HG03469 (cell line): ENCODE results near the gene OSM.

Source experiments
- ATAC-seq: cut with Tn5 transposase; IDR thresholded peaks from one replicate; pipeline ENCODE4 v1.9.1; 2021; ENCODE audit warnings: mild to moderate bottlenecking, moderate library complexity, moderate number of reproducible peaks; ENCODE audit not compliant: unreplicated experiment

Gene OSM

GRCh38 chr22:30266445-30267381 lies at the start of gene OSM:
Gene OSM (minus strand): TSS chr22:30266851. CDS start chr22:30266799, 52 bp downstream.
- no peak for ATAC-seq

DNA sequence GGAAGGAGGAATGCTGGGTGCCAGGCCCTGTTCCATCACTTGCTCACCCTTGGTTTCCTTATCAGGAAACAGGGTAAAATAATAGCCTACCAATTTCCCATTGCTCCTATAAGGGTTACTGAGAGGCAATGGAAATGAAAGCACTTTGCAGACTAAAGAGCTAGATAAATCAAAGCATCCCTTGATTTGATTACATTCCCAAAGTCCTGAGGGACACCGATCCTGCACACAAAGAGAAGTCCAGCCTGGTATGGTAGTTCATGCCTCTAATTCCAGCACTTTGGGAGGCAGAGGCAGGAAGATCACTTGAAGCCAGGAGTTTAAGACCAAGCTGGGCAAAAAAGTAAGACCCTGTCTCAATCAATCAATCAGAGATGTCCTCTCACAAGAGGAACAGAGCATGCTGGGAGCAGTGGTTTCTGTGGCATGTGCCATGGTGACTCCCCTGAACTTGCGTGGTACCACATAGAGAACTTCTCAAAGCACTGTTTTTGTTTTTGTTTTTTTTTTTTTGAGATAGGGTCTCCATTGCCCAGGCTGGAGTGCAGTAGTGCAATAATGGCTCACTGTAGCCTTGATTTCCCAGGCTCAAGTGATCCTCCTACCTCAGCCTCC lies 49.4 kb upstream of the OSM start:
- ATAC-seq, result no peak

GRCh38 chr22:30314915-30315314 lies 48.3 kb upstream of the OSM start:
- no peak for ATAC-seq

DNA sequence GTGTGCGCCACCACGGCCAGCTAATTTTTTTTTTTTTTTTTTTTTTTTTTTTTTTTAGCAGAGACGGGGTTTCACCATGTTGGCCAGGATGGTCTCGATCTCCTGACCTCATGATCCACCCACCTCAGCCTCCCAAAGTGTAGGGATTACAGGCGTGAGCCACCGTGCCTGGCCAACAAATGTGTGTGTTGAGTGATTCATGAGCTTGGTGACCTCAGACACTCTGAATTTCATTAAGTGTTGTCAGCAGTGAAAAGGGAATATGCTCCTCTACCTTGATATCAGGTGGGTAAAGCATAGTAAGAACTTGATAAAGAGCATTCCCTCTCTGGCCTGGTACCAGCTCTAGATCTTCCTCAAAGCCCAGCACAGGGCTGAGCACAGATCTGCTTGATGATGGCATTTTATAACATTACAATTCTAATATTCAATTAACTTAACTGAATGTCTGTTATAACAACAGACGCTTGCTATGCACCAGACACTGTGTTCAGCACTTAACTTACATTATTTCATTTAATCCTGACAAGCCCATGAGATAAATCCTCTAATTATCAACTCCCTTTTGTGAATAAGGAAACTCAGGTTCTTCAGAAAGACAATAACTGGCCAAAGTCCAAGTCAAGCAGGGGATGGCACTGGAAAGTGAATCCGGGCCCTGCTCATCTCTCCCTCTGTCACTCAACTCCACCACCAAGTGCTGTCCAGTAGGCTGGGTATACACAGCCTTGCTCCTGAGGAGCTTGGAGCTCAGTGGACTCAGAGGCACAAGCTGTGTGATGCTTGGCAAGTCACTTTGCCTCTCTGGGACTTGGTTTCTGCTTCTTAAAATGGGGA lies 47.1 kb upstream of the OSM start:
- ATAC-seq, result no peak

DNA sequence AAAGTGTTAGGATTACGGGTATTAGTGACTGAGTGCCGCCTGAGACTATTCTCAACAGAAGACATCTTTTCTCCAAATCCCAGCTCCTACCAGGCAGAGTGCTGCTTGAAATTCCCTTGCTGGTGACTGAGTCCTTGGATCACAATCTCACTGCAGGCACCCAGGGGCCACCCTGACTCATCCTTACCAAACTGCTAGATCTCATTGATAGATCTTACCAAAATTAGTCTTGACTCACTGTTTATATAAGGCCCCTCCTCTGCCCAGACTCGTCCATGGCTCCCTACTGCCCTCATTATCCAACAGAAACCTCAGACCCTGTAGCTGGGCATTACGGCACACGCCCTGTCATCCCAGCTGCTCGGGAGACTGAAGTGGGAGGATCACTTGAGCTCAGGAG lies 45.4 kb upstream of the OSM start:
- ATAC-seq, result no peak

GRCh38 chr22:30310881-30311771 lies 44.5 kb upstream of the OSM start:
- no peak for ATAC-seq

DNA sequence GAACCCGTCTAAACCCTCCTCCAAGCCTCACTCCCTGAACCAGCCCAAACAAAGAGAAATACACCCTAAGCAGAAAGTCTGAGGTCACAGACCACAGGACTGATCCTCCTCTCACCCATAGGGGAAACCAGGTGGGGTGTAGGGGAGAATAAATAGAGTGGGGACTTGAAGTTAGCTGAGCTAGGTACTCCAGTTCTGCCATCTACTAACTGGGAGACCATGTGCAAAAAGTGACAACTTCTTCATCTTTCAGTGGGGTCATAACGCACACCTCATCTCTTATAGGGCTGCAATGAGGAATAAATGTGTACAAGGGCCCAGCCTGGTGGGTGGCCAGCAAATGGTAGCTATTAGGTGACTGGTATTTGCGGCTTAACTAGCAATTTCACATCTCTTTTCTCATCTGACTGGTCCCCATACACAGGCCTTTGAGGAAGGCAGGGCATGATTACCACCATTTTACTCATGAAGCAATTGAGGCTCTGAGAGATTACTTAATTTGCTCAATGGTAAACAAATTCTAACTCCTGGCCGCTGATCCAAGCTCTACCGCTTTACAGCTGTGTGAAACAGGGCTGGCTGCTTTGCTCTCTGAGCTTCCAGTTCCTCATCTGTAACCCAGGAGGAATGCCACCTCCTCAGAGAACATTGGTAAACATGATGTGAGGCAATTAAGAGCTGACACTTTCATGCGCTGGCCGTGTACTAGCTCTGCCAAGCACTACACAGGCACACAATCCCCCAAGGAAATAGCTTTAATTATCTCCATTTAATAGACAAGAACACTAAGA lies 43.5 kb upstream of the OSM start:
- no peak for ATAC-seq

- ATAC-seq, result no peak
Measured at GRCh38 chr22:30308518-30309230, 42.0 kb upstream of the OSM start.

DNA sequence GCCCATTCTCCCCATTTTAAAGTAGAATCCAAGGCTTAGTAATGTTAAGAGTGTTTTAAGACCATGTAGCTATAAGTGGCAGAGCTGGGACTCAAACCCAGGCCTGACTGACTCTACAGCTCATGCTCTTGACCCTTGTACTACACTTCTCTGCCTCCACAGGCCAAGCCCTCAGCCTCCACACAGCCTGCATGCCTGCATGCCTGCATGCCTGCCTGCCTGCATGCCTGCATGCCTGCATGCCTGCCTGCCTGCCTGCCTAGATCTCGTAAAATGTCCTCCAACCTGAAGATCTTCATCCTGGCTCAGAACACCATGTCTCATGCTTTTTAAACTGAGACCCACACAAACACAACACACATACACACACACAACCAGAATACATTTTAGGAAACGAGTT lies 41.4 kb upstream of the OSM start:
- ATAC-seq, result no peak

- ATAC-seq, result no peak
Measured at GRCh38 chr22:30307041-30307574, 40.5 kb upstream of the OSM start.

- no peak for ATAC-seq
Measured at GRCh38 chr22:30306627-30307011, 40.0 kb upstream of the OSM start.

DNA sequence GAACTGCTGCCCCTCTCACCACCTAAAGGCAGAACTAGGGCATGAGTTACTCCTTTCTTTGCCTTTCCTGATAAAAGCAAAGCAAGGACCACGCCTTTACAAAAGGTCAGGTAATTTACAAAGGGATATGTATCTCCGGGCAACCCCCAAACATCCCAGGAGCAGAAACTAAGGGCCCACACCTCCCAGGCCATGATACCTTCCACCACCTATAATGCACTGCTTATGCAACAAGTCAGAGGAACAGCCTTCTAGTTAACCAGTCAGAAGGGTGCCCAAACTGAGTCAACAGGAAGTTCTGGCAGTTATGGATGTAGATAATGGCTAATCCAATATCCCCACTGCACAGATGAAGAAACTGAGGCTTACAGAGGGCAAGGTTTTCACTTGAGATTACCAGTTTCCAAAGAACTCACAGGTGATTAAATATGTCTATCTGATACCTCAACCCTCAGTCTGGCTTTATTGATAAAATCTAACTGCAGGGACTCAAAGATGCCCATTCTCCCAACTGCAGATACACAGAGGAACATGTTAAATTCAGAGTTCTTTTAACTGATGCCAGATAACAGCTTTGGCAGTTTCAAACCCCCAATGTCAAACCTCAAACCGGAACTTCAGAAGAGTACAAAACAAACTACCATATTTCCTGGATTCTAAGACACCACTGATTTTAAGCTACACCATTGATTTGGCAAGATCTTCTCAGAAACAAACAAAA lies 39.4 kb upstream of the OSM start:
- no peak for ATAC-seq

DNA sequence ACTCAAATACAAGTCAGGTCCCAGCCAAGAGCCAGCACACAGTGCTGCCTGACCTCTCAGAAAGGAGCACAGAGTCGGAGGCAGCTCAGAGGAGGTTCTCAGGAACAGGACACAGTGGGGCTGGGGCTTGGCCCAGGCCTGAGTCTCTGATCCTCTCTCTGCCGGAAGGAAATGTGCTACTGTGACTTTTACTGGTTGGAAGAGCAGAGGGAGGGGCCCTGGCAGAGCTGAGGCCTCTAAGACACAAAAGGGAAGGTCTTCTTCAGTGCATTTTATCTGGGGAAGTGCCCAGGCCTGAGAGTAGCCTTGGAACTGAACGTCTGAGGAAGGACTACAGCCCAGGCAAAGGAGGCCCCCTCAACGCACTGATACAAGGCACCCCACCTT lies 38.9 kb upstream of the OSM start:
- ATAC-seq, result no peak

GRCh38 chr22:30304495-30305244 lies 38.0 kb upstream of the OSM start:
- ATAC-seq, result no peak

DNA sequence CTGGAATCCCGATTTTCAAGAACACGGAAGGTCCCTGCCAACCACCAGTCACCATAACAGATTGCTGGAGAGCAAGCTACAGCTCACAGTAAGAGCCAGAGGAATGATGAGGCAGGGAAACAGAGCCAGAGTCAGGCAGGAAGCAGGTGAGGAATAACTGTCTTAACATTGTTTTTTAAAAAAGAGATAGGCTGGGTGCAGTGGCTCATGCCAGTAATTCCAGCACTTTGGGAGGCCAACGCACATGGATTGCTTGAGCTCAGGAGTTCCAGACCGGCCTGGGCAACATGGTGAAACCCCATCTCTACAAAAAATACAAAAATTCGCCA lies 36.1 kb upstream of the OSM start:
- ATAC-seq, result no peak

- no peak for ATAC-seq
Measured at GRCh38 chr22:30301995-30302809, 35.6 kb upstream of the OSM start.

- no peak for ATAC-seq
Measured at GRCh38 chr22:30299322-30299721, 32.7 kb upstream of the OSM start.
